GM12864 (cell line): ENCODE results near the gene TMEM131.

ENCODE experiments used
- DNase-seq: peaks from one replicate; pipeline ENCODE4 v3.0.0-alpha.2; 2011; ENCODE audit warnings: low read depth
- H3K4me3 ChIP-seq: 2 replicates; pipeline ENCODE4 v1.5.1; 2011; ENCODE audit warnings: mild to moderate bottlenecking, low read depth, low read length, control low read depth
- CTCF ChIP-seq: IDR thresholded peaks from 2 replicates; pipeline ENCODE4 v1.5.1; 2011; ENCODE audit warnings: low read depth, mild to moderate bottlenecking, moderate library complexity, low read length, control low read depth, inconsistent platforms; ENCODE audit errors: missing control alignments

Gene TMEM131

GRCh38 chr2:97784953-97785352 lies 210.8 kb downstream of the TMEM131 start:
- DNase-seq, result no peak
- no peak for TF ChIP-seq CTCF
- H3K4me3 ChIP-seq, result no peak overlapping the region

DNA sequence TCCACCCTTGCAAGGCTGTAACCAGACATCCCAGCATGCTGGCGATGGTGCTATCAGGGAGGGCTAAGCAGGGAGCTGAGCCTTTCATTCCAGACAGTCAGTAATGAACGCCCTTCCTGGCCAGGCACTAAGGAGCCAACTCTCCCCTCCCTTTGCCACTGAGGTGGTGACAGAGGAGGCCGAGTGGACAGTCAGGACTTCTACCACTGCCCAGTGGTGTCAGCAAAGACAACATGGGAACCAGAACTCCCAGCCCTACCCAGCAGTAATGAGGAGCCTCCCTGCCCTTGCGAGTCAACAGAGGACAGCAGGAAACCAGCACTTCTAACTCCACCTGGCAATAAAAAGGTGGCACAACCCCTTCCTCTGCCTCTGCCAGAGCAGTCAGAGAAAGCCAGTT lies 213.8 kb downstream of the TMEM131 start:
- no peak for TF ChIP-seq CTCF
- H3K4me3 ChIP-seq, result no peak overlapping the region
- DNase-seq, result no peak

GRCh38 chr2:97779141-97779540 lies 216.6 kb downstream of the TMEM131 start:
- no peak for DNase-seq
- TF ChIP-seq CTCF, result no peak
- no peak overlapping the region for H3K4me3 ChIP-seq

- no peak for TF ChIP-seq CTCF
- H3K4me3 ChIP-seq, result no peak overlapping the region
Observed at GRCh38 chr2:97775074-97775473, 220.7 kb downstream of the TMEM131 start.

GRCh38 chr2:97774425-97774824 lies 221.3 kb downstream of the TMEM131 start:
- H3K4me3 ChIP-seq, result no peak overlapping the region

More at GRCh38 chr2:97775074-97775473, 220.7 kb downstream of the TMEM131 start:
- DNase-seq, result no peak

GRCh38 chr2:97770445-97770844 lies 225.3 kb downstream of the TMEM131 start:
- DNase-seq, result no peak
- TF ChIP-seq CTCF, result no peak

More at GRCh38 chr2:97774425-97774824, 221.3 kb downstream of the TMEM131 start:
- DNase-seq, result no peak
- TF ChIP-seq CTCF, result no peak

GRCh38 chr2:97769711-97770110 lies 226.0 kb downstream of the TMEM131 start:
- no peak overlapping the region for H3K4me3 ChIP-seq
- no peak for TF ChIP-seq CTCF
- no peak for DNase-seq

More at GRCh38 chr2:97770445-97770844, 225.3 kb downstream of the TMEM131 start:
- no peak overlapping the region for H3K4me3 ChIP-seq
